Esophagus squamous epithelium (tissue), 5 donors: ENCODE measurements around the gene CEBPE. TPM values are rescaled to one million over a fixed set of nuclear protein-coding genes. Genes with fewer than 3 reads are reported as not detected.

Experiments
- DNase-seq: peaks from one replicate; lab custom pipeline; 2025; lab: John Stamatoyannopoulos, UW
- H3K27ac ChIP-seq, 4 donors: fragments of 200-600 bp; sonication (generic); one replicate each; pipeline ENCODE4 v1.5.1; 2016 to 2019; ENCODE audit warnings: mild to moderate bottlenecking in 1 of 4
- H3K27me3 ChIP-seq, 4 donors: fragments of 200-600 bp; sonication (generic); 1 replicate in 3 of 4; 2 replicates in 1 of 4; pipeline versions ENCODE4 v1.5.1 to v1.6.0; 2017 to 2021; ENCODE audit warnings: antibody characterized with exemption in 1 of 4
- H3K36me3 ChIP-seq, 3 donors: fragments of 200-600 bp; sonication (generic); one replicate each; pipeline ENCODE4 v1.5.1; 2016 to 2019
- H3K4me1 ChIP-seq, 3 donors: fragments of 200-600 bp; sonication (generic); one replicate each; pipeline ENCODE4 v1.5.1; 2017 to 2019
- H3K4me3 ChIP-seq, 4 donors: fragments of 200-600 bp; sonication (generic); 1 replicate in 3 of 4; 2 replicates in 1 of 4; pipeline ENCODE4 v1.5.1; 2016 to 2019; ENCODE audit warnings: mild to moderate bottlenecking in 2 of 4, moderate library complexity in 1 of 4
- H3K9me3 ChIP-seq, 3 donors: fragments of 200-600 bp; sonication (generic); one replicate each; pipeline ENCODE4 v1.5.1; 2016 to 2019
- CTCF ChIP-seq, 6 experiments: fragments of 450-650 bp in 4 of 6; fragments of 200-600 bp in 2 of 6; sonication (generic) in 2 of 6; IDR thresholded peaks; one replicate each; pipeline ENCODE4 v1.5.1; 2016 to 2019; ENCODE audit warnings: antibody characterized with exemption in 6 of 6, mild to moderate bottlenecking in 4 of 6, moderate library complexity in 4 of 6
- POLR2A ChIP-seq, 4 donors: fragments of 450-650 bp; IDR thresholded peaks; one replicate each; pipeline ENCODE4 v1.6.1; 2017; ENCODE audit warnings: antibody characterized with exemption in 4 of 4, mild to moderate bottlenecking in 4 of 4, moderate library complexity in 3 of 4
- WGBS, 2 donors: methylation state at CpG; one replicate each; pipeline ENCODE4 v1.1.5; 2018; 5-methylcytosine and 5-hydroxymethylcytosine counted together
- intact Hi-C: fragments of 100-400 bp; cut with DNase I; formaldehyde crosslinking; loops from one replicate; pipeline ENCODE4 v1.15.0; 2022
- total RNA-seq, 4 donors: library from RNA; depleted of rRNA; stranded (reverse); fragments of >200 nt; gene quantifications; one replicate each; pipeline ENCODE4 v1.1.0, GENCODE V29; 2016
- donor health status: DM: yes; HTN: yes; CAD: no.

CEBPE gene
- total RNA-seq, 4 donors from 2014 or later = not detected

- Histone ChIP-seq H3K27ac (no peak overlapping the region), H3K4me3 (no peak overlapping the region), H3K4me1 (peaks cover 11 to 36% (median 16%) of the 10 kb centered on the region in 3 donors), H3K27me3 (no peaks in the 10 kb centered on the region), H3K36me3 (peaks cover 0 to 72% (median 5%) of the 10 kb centered on the region in 3 donors), H3K9me3 (no peaks in the 10 kb centered on the region)
- intact Hi-C loops = no loop called here
- TF ChIP-seq CTCF (IDR thresholded peaks at IDR 0.05) (no peak), POLR2A (IDR thresholded peaks at IDR 0.05) (no peak)
- no peak for DNase-seq
- 19 to 43% methylated on average over 8 of the region's 8 CpGs for WGBS, 2 donors
Measured at GRCh38 chr14:23132970-23133369, 13.9 kb upstream of the CEBPE start.

DNA sequence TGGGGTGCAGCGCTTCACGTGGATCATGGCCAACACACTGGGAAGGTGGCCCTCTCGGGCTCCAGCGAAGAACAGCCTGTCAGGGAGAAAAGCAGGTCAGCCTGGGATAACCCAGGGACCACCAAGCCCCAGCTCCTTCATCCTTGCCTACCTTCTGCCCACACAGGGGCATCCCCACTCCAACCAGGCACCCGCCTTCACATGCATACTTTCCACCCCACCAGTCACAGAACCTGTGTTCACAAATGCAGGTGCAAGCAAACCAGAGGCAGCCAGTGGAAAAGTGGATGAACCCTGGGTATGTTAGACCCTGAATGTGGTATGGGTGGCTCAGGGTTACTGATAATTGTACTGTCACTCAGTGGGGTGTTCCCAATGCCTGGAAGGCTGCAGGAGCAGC, 12.4 kb upstream of the CEBPE start:
- Histone ChIP-seq H3K27ac (peak overlapping the region in 2 of 4 donors; percentile 9 to 29), H3K4me1 (peaks cover 5 to 25% (median 7%) of the 10 kb centered on the region in 3 donors), H3K36me3 (peaks cover 0 to 73% (median 0%) of the 10 kb centered on the region in 3 donors), H3K9me3 (no peaks in the 10 kb centered on the region), H3K27me3 (no peaks in the 10 kb centered on the region), H3K4me3 (no peak overlapping the region)
- intact Hi-C loops = no loop called here
- DNase-seq = no peak
- WGBS, 2 donors = 83 to 86% methylated on average over 3 to 5 of the region's 5 CpGs
- TF ChIP-seq POLR2A (IDR thresholded peaks at IDR 0.05) = no peak
- TF ChIP-seq CTCF (IDR thresholded peaks at IDR 0.05) = no peak

GRCh38 chr14:23130871-23131270, 11.8 kb upstream of the CEBPE start:
- H3K27ac ChIP-seq = peak overlapping the region in 2 of 4 donors; percentile 9 to 29
- DNase-seq = no peak
- H3K4me1 ChIP-seq = peaks cover 5 to 31% (median 7%) of the 10 kb centered on the region in 3 donors
- TF ChIP-seq POLR2A (IDR thresholded peaks at IDR 0.05) = no peak
- TF ChIP-seq CTCF (IDR thresholded peaks at IDR 0.05) = no peak
- 60 to 62% methylated on average over 3 of the region's 3 CpGs for WGBS, 2 donors
- H3K36me3 ChIP-seq = peaks cover 0 to 72% (median 0%) of the 10 kb centered on the region in 3 donors
- H3K4me3 ChIP-seq = no peak overlapping the region
- H3K27me3 ChIP-seq = no peaks in the 10 kb centered on the region
- H3K9me3 ChIP-seq = no peaks in the 10 kb centered on the region
- intact Hi-C loops = no loop called here

DNA sequence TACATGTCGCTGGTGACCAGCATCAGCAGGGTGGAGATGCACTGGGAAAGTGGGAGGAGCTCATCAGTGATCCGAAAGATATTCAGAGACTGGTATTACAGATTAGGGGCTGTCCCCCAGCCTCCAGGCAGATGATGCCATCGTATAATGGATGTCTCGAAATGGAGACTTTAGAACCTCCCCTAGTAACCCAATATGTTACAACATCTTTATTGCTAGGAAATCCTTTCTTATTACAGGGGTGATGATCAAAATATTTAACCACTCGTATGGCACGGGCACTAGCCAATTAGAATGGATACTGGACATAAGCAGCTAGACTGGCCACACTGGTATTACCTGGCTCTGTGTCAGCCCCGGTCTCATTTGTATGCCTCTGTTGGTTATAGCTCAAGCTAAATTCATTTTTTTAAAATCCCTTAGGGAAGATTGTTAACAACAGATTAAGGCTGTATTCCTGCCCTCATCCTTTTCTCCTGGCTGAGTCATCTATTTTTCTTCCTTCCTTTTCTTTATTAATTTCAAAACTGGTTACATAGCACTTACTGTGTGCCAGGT, 10.8 kb upstream of the CEBPE start:
- 41 to 59% methylated on average over 7 of the region's 7 CpGs for WGBS, 2 donors
- H3K36me3 ChIP-seq = peaks cover 0 to 67% (median 0%) of the 10 kb centered on the region in 3 donors
- no peak for DNase-seq

More for the DNA sequence above, 10.8 kb upstream of the CEBPE start:
- H3K9me3 ChIP-seq = no peaks in the 10 kb centered on the region
- H3K27ac ChIP-seq = peak overlapping the region in 3 of 4 donors; percentile 15 to 29 (median 17)
- H3K4me3 ChIP-seq = no peak overlapping the region
- intact Hi-C loops = no loop called here
- H3K27me3 ChIP-seq = no peaks in the 10 kb centered on the region
- H3K4me1 ChIP-seq = peaks cover 5 to 32% (median 7%) of the 10 kb centered on the region in 3 donors
- no peak for TF ChIP-seq CTCF (IDR thresholded peaks at IDR 0.05)
- TF ChIP-seq POLR2A (IDR thresholded peaks at IDR 0.05) = no peak
